C1 segment of cervical spinal cord (tissue), 14 donors: ENCODE measurements around the gene SPATA21.
A peak's percentile ranks its signal among the peaks of the same experiment; 100 is the strongest.
"Not testable (repeated sequence)": the region's sequence is repeated elsewhere in the genome, so short reads cannot be mapped to it uniquely, and the experiment has no call there.

ENCODE experiments used
- DNase-seq, 14 donors: peaks; one replicate each; lab custom pipeline; 2025; lab: John Stamatoyannopoulos, UW

The SPATA21 gene

DNA sequence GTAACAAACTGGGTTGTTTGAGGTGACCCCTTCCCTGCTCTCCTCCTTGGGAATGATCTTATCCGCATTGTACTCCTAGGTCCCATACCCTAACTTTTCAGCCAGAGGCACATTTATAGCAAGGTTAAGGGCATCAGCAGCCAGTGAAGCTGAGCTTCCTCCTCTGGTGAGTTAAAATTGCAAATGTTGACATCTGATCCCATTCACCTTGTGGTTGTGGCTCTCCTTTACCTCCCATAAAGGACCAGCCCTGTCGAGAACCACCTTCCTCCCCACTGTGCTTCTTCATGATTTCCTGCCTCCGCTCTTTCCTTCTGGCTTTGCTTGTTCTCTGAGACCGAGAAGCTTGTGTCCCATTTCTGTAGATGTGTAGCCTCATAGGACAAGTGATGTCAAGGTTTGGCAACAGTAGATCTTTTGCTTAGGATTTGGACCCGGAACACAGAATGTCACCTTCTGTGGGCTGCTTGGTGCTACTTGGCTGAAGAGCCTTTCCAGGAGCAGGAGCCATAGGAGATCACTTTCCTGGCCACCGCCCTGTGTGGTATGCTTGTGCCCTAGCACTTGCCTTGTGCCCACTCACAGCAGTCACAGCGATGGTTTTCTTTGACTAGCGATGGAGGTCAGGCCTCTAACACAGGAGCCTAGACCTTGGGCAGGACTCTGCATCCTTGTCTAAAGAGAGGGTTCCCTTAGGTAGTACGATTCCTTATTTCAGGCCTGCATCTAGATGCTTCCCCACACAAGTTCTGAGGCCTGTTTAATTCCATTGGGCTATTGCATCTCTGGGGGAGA lies 51.4 kb downstream of the SPATA21 start:
- DNase-seq = peak in 1 of 14 donors; percentile 54

DNA sequence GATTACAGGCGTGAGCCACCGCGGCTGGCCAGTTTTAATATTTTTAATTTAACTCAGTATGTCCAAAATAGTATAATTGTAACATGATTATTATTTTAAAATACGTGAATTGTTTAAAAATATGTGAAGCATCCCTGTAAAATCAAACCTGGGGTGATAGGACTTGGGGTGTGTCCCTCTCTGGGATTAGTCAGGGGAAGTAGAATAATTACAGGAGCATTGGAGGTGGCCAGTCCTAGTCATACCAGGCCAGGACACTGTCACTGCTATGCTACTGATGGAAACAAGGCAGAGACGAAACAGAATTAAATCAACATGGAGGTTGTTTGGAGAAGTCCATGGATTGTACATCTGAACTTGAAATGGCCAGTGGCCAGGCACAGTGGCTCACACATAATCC lies 53.3 kb downstream of the SPATA21 start:
- no peak for DNase-seq

DNA sequence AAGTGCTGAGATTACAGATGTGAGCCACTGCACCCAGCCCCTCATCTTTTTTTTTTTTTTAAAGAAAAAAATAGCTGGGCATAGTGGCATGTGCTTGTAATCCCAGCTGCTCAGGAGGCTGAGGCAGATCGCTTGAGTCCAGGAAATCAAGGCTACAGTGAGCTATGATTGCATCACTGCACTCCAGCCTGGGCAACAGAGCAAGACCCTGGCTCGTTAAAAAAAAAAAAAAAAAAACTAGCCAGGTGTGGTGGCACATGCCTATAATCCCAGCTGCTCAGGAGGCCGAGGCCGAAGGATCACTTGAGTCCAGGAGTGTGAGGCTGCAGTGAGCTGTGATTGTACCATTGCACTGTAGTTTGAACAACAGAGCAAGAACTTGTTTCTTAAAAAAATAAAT lies 56.4 kb downstream of the SPATA21 start:
- no peak for DNase-seq

DNA sequence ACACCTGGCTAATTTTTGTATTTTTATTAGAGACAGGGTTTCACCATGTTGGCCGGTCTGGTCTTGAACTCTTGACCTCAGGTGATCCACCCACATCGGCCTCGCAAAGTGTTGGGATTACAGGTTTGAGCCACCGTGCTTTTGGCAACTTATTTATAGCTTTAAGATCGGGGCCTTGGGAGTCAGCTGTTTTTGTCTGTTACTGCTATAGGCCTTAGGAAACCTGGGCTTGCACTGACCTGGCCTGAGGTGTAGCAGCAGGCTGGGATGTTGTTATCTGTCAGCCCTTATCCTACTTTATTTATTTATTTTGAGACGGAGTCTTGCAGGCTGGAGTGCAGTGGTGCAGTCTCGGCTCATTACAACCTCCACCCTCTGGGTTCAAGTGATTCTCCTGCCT lies 58.8 kb downstream of the SPATA21 start:
- DNase-seq = no peak

DNA sequence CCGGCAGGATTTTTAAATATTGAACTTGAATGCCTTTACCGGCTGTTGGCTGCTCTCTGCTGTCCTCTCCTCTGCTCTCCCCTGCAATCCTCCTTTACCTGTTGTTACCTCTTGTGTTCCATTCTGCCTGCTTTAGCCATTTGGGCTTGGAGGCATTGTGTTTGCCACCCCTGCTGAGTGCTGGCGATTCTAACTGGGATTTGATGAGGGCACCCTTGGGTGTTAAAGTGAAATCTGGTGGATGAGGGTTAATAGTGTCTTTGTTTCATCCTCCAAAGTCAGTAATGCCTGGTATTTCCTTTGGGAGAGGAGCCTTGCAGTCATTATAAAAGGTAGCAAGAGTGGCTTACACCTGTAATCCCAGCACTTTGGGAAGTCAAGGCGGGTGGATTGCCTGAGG lies 60.3 kb downstream of the SPATA21 start:
- DNase-seq = no peak

DNA sequence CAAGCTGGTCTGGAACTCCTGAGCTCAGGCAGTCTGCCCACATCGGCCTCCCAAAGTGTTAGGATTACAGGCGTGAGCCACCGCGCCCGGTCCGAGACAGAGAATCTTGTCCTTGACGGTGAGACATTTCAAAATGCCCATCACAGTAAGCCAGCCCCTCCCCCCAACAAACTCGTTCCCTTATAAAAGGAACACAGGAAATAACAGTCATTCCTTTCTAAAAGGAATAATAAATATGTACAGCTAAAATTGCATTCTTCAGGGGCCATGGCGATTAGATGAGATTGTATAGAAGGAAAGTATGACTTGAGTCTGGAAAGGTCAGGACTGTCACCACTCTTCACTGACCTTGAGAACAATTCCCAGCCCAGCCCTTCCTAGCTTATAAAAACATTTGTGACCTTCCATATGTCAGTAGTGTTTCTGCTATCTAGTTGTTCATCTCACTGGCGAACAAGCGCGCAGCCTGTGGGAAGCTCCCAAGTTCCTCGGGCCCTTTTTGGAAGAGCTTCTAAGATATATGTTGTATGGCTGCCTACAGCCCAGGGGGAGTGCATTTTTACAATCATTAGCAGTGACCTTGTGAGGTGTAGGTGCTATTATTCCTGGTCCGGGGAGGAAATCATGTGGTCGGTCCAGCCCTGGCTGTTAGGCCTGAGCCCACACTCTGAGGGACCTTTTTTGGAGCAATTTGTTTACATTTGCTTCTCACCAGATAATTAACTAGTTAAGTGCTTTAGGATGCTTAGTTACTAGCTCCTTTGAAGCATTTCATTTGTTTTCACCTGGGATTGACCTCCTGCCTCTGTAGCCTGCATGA lies 61.5 kb downstream of the SPATA21 start:
- no peak for DNase-seq

DNA sequence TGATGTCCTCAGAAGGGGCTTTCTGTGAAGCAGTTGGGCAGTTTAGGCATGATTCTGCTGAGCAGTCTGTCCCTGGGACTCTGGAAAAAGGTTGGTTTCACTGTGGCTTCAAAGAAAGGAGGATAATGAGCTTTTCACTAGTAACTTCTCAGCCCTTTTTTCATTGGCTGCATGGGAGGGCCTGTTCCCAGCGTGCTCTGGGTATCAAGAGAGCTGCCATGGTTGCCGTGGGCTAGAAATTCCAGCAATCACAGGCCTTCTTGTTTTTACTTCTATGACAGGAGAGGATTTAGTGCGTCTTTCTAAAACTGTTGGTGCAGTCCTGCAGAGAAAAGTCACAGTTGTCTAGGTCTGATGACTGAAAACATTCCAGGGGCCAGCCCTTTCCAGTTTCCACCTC lies 63.0 kb downstream of the SPATA21 start:
- peak in 3 of 14 donors; percentile 9 to 15 (median 11) for DNase-seq

DNA sequence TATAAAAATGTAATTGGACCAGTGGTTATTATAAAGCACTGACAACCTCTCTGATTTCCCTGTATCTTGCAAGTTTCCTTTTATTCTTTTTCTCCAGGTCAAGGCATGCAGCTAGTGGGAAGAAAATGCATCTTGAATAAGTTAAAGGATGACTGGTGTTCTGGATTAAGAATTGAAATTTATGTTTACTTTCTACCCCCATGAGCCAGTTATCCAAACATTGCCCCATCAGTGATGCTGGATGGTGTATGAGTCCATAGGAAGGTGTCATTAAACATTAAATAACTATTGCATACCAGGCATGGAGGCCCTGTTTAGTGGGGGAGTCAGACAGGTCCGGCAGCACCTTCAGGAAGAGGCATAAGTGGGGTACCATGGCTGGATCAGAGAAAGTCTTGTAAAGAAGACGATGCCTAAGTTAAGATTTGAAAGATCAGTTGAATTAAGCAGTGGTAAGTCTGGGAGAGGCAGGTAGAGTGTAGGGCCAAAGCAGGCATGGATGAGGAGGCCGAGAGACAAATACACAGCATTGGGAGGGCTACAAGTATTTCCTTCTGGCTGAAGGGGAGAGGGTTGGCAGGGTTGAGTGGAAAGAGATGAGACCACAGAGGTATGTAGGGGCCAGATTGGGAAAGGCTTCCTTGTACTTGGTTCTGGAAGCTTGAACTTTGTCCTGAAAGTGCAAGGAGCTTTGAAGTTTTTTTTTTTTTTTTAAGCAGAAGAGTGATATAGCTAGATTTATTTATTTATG lies 64.5 kb downstream of the SPATA21 start:
- DNase-seq = no peak

DNA sequence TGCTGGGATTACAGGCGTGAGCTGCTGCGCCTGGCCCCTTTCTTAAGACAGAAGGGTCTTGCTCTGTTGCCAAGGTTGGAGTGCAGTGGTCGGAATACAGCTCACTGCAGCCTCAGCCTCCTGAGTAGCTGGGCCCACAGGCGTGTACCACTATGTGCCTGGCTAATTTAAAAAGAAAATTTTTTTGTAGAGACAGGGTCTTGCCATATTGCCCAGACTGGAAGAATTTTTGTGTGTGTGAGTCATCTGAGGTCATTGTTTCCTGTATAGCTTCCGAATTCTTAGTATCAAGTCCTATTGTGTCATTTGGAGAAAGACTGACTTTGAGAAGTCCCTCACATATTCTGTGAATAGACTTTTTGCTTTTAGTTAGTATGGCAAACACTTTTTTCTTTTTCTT lies 65.5 kb downstream of the SPATA21 start:
- DNase-seq = no peak

DNA sequence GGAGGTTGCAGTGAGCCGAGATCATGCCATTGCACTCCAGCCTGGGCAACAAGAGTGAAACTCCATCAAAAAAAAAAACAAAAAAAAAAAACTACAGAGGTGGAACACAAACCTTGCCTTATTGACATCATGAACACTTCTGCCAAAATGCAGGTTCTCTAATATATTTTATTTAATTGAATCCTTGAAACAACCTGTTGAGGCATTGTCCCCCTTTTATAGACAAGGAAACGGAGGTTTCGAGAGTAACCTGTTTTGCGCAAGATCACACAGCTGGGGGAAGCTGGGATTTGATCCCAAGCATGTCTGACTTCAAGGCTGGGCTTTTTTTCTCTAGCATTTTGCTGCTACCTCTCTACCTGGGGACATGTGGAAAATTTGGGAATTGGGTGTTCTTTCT lies 67.4 kb downstream of the SPATA21 start:
- no peak for DNase-seq

DNA sequence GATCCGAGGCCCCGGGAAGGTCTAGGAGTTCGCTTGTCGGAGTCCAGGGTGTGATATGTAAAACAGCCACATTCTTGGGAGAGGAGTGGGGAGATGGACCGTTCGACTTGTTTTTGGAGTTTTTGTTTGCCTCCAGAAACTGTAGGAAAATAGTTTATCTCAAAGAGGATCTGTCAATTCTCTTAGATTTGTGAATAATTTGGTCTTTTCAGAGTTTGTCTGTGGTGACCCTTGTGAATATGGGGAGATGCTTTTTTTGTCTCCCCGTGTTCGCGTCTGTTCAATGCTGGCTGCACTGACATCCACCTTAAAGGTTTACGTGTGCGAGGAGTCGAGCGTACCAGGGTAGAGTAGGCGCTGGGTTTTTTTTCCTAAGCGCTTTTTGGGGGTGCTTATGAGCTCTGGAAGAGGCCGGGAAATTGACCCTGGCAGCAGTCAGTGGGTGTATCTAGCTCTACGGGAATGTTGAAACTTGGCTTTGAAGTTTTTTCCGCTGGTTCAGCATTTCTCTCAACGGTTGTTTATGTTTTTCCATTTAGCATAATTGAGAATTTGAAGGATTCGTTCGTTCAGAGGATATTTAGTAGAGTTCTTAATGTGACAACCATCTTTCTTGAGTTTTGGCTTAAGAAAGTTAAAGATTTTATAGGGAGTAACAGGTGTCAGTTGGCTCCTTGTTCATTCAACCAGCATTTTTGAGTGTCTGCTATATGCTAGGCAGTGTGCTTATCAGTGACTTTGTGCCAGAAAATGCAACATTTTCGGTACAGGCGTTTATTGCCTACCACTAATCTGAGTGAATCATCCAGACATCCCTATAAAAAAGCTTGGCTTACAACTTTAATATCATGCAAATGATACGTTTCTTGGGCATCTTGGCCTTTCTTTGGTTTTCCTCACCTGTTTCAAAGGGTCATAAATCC lies 69.0 kb downstream of the SPATA21 start:
- DNase-seq = peak in 1 of 14 donors; percentile 13

DNA sequence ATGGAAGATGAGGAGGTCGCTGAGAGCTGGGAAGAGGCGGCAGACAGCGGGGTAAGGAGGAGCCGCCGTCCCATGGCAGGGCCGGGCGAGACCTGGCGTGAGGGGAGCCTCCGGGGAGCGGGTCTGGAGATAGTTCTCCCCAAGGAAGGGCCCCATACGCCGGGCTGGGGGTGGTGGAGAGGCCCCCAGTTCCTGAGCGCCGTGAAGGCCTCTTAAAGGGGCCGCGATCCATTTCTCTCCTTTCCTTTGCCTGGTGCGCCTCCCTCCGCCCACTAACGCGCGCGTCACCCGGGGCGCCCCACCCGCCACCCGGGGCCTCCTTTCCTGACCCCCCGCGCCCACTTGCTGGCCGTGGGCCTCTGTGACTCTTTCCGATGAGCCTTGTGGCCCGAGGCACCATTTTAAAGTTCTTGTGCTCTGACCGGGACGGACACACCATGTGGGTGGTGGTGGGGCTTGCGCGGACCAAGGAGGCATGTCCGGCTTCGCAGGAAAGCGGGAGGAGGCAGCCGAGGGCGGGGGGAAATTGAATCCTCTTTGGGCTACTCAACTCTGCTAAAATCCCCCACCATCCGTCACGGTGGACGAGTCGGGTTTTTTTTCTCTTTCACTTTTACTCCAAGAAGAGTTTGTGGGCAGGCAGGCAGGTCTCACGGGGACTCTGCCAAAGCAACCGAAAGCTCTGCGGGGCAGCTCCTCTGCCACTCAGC lies 69.8 kb downstream of the SPATA21 start:
- DNase-seq = peak; percentile 81 to 98 (median 95)

DNA sequence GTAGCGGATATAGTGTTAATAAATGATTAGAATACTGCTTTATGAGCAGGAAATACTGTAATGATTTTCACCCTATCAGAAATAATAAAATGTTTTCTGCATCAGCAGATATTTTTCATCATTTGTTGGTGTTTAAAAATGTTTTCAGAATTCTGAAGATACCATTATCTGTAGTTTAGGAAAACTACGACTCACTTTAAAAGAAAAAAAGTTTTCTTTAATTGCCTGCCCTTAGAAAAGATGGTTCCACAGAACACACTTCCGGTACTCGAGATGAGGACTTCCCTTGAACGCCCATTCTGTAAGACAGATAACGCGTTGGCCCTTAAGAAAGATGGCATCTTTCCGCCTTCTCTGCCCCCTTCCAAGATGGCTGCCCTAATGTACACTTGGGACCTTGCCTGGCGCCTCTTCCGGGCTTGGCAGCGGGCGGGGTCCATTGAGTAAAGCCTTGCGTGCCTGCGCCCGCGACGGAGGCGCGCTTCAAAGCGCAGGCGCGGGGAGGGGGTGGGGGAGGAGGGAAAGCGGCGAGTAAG lies 70.4 kb downstream of the SPATA21 start, which contains the start of gene SZRD1:
Gene SZRD1 (plus strand): TSS at position 521 of the 536 bp plus-strand sequence. CDS start 16 bp downstream, outside the sequence.
- peak in 12 of 14 donors; percentile 78 to 98 (median 96) for DNase-seq

DNA sequence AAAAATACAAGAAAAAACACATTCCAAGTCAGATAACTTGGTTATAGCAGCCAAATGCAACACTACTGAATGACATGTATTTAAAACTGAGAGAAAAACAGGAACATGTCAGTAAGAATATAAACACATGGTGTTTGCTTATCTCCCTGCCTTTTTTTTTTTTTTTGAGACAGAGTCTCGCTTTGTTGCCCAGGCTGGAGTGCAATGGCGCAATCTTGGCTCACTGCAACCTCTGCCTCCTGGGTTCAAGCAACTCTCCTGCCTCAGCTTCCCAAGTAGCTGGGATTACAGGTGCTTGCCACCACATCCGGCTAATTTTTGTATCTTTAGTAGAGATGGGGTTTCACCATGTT lies 72.1 kb downstream of the SPATA21 start:
- DNase-seq = not testable (repeated sequence)

DNA sequence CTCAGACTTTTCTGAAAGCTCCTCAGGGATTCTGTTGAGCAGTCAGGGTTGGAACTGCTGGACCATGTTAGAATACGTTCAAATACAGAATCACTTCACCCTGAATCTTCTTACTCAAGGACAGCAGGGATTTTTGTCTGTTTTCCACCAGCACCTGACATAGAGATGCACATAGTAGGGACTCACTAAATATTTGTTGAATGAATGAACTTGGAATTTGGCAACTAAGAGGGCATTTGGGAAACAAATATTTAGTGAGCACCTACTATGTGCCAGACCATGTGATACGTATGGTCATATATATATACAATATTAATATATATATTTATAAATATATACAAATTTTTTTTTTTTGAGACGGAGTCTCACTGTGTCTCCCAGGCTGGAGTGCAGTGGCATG lies 80.4 kb downstream of the SPATA21 start:
- no peak for DNase-seq

DNA sequence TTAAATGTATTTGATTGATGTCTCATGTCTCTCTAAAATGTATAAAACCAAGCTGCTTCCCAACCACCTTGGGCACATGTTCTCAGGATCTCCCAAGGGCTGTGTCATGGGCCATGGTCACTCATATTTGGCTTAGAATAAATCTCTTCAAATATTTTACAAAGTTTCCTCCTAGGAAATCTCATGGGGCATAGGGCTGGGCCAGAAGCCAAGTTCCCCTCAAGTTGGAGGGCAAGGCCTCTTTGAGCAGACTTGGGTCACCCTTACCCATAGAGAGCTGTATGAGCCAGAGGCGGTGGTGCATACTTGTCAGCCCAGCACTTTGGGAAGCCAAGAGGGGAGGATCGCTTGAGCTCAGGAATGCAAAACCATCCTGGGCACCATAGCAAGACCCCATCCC lies 82.6 kb downstream of the SPATA21 start:
- DNase-seq = no peak

DNA sequence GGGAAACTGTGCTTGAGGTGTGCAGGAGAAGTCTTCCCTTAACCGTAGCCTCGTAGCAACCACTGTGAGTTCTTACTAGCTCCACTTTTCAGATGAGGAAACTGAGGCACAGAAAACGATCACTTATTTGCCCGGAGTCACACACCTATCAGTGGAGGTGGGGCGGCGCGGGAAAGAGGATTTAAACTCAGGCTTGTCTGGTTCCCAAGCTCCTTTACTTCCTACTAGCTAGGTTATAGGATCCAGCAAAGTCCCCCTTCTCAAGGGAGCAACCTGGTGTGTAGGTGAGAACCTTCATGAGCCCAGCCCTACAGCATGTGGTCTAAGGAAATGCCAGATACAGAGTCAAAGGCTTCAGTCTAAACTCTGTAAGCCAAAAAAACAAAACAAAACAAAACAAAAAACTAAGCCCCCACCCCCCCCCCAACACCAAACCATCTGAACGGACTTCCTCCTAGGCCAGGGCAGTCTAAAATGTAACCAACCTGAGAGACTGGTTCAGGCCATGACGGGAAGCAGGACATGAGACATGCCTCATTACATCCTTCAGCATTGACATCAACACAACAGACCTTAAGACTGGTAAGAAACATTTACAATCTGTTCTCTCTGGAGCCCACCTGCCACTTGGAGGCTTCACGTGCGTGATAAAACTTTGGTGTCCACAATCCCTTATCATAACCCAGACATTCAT lies 84.2 kb downstream of the SPATA21 start:
- DNase-seq = no peak

DNA sequence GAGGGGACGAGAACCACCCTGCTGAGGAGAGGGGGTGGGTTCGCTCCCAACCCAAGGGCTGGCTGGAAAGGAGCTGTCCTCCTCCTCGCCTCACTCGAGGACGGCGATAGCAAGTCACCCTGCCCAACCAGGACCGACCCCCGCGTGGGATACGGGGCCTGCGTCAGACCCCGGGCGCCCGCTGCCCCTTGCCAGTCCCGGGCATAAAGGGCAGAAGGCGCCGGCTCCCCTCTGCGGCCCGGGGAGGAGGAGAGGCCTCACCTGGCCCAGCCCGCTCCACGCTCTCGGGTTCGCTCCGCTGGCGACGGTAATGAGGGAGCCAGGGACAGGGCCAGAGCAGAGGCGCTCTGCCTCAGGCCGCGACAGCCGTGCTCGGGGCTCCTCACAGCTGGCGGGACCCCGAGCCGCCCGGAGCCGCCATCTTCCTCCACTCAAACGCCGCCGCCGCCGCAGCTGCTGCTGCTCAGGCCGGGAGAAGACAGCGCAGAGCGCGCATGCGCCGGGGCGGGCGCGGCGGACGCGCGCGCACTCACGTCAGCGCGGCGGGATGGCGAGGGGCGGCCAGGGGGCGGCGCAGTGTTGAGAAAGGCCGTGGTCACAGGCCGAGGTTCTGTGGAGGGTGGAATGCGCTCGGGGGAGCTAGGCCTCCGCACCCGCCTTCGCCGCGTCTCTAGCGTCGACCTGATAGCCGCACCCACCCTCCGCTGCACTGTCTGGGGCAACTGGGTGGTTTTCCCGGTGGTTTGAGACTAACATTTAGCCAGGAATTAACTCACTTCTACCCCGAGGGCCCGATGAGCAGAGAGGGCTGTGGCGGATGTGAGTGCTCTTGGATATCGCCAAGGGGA lies 85.0 kb downstream of the SPATA21 start, which contains the start of gene FBXO42:
Gene FBXO42 (minus strand): TSS at position 487 of the 848 bp plus-strand sequence. CDS start 37,062 bp downstream, outside the sequence.
- DNase-seq = peak; percentile 26 to 95 (median 85)
